ENCODE measurements around the gene KCNIP1. TPM values are rescaled to one million over a fixed set of nuclear protein-coding genes. Genes with fewer than 3 reads are reported as not detected.

The KCNIP1 gene
- polyA plus RNA-seq, 3 donors = not detected

DNA sequence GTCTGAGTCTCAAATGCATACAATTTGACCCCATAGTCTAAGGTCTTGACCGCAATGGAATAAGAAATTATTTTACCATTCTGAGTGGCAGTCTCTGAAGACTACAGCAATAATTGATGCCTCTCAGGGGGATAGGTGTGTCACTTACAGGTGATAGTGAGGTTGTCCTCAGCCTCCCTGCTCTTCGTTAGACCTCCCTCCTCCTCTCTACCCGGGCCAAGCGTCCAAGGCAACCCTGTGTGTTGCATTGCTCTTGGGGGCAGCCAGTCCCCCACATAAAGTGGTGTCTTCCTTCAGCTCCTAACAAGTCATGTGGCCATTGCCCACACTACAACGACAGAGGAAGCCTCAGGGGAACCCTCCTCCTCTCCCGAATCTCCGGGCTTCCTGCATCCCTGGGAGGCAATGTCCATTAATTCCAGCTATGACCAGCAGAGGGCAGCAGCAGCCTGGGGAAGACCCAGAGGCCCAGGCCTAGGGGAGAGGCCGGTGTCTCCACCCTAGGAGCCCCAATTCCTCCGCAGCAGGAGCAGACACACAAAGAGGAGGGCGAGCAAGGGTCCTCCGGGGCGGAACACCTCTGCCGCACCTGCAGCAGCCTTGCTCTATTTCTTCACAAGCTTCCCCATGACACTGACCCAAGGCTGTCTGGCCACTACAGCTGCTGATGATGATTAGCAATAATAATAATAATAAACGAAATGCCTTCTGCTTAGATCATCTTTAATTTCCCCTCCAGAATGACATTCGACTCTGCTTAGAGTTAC lies 134.8 kb downstream of the KCNIP1 start:
- no peaks in the 10 kb centered on the region for H3K9me3 ChIP-seq (replicated peaks in 1 of 2; ENCODE audit: control insufficient read depth in 1 of 2, insufficient read depth in 1 of 2, low read length in 2 of 2)
- H3K27me3 Mint-ChIP-seq (ENCODE audit: low read depth in 3 of 3) = peaks cover 9 to 18% (median 11%) of the 10 kb centered on the region in 3 donors
- WGBS (ENCODE audit: insufficient coverage) = 33% methylated on average over 10 of the region's 15 CpGs
- H4K20me1 ChIP-seq (ENCODE audit: insufficient read depth, low read length) = no peaks in the 10 kb centered on the region
- H3K27me3 ChIP-seq (ENCODE audit: control insufficient read depth in 2 of 2, insufficient read depth in 2 of 2, low read length in 2 of 2) = no peaks in the 10 kb centered on the region
- no peak overlapping the region for H3K27ac ChIP-seq (ENCODE audit: low read depth in 1 of 2, low read length in 2 of 2)
- H2AFZ ChIP-seq (ENCODE audit: insufficient read depth, low read depth, low read length, poor library complexity, severe bottlenecking) = no peak overlapping the region
- H3K27ac Mint-ChIP-seq = no peak overlapping the region
- no peaks in the 10 kb centered on the region for H3K36me3 ChIP-seq (replicated peaks in 1 of 2; ENCODE audit: control insufficient read depth in 1 of 2, insufficient read depth in 2 of 2, low read length in 2 of 2)
- peak; percentile 27 to 46 (median 35) for DNase-seq
- no peaks in the 10 kb centered on the region for H3K79me2 ChIP-seq (ENCODE audit: insufficient read depth, low read length)
- peak overlapping the region in 1 of 2 donors; percentile 14 for H3K4me3 Mint-ChIP-seq
- H3K36me3 Mint-ChIP-seq = no peaks in the 10 kb centered on the region
- TF ChIP-seq, protein P1, sequence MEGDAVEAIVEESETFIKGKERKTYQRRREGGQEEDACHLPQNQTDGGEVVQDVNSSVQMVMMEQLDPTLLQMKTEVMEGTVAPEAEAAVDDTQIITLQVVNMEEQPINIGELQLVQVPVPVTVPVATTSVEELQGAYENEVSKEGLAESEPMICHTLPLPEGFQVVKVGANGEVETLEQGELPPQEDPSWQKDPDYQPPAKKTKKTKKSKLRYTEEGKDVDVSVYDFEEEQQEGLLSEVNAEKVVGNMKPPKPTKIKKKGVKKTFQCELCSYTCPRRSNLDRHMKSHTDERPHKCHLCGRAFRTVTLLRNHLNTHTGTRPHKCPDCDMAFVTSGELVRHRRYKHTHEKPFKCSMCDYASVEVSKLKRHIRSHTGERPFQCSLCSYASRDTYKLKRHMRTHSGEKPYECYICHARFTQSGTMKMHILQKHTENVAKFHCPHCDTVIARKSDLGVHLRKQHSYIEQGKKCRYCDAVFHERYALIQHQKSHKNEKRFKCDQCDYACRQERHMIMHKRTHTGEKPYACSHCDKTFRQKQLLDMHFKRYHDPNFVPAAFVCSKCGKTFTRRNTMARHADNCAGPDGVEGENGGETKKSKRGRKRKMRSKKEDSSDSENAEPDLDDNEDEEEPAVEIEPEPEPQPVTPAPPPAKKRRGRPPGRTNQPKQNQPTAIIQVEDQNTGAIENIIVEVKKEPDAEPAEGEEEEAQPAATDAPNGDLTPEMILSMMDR (IDR thresholded peaks at IDR 0.05) = peak; percentile 95
- no peak overlapping the region for H3K9ac ChIP-seq (ENCODE audit: insufficient read depth, low read length, poor library complexity, severe bottlenecking)
- no peak overlapping the region for H3K4me3 ChIP-seq (replicated peaks in 1 of 3; ENCODE audit: low read depth in 2 of 3, low read length in 3 of 3)
- H3K4me1 Mint-ChIP-seq = peaks cover 7% of the 10 kb centered on the region
- peaks cover 4 to 5% of the 10 kb centered on the region in 2 donors for H3K4me1 ChIP-seq (ENCODE audit: control insufficient read depth in 1 of 2, insufficient read depth in 2 of 2, low read length in 2 of 2)
- no peak overlapping the region for H3K4me2 ChIP-seq (replicated peaks; ENCODE audit: extremely low read depth, low read length, poor library complexity, severe bottlenecking)
- intact Hi-C loops (cut with micrococcal nuclease) = loop anchor here (5.0 to 10.0 kb wide), 2 partner anchors 414 to 704 kb away; no protein-coding TSS in a partner anchor
- no peaks in the 10 kb centered on the region for H3K9me3 Mint-ChIP-seq

DNA sequence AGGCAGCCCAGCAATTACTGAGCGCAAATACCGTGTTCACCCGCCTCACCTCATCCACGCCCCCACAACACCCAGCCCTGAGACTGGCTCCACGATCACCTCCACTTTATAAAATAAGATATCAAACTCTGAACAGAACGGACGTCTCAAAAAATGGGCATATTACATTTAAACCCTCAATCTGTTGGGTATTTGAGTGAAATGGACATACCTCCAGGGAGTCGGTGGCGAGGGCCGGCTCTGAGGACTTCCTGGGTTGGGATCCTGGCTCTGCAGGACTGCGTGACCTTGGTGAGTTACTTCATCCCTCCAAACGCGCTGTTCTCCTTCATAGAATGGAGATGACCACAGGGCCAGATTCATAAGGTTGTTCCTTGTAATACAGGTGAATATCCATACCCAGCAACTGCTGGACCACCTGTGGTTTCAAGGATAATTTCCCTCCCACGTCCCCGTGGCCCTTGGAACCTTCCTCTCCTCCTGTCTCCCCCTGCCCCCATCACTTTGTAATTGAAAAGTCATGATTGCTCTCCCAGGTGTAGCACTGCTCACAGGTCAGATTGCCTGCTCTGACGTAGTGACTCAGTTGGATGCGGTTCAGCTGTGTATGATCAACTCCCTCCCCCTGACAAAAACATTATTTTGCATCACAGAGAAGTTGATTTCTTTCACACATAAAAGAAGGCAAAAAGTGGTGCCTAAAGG lies 135.6 kb downstream of the KCNIP1 start:
- Histone ChIP-seq H3K4me1 (ENCODE audit: control insufficient read depth in 1 of 2, insufficient read depth in 2 of 2, low read length in 2 of 2) (no peaks in the 10 kb centered on the region), H4K20me1 (ENCODE audit: insufficient read depth, low read length) (no peaks in the 10 kb centered on the region), H3K4me3 (replicated peaks in 1 of 3; ENCODE audit: low read depth in 2 of 3, low read length in 3 of 3) (no peak overlapping the region), H3K36me3 (replicated peaks in 1 of 2; ENCODE audit: control insufficient read depth in 1 of 2, insufficient read depth in 2 of 2, low read length in 2 of 2) (no peaks in the 10 kb centered on the region), H3K79me2 (ENCODE audit: insufficient read depth, low read length) (no peaks in the 10 kb centered on the region), H3K4me2 (replicated peaks; ENCODE audit: extremely low read depth, low read length, poor library complexity, severe bottlenecking) (no peak overlapping the region), H3K27ac (ENCODE audit: low read depth in 1 of 2, low read length in 2 of 2) (no peak overlapping the region), H2AFZ (ENCODE audit: insufficient read depth, low read depth, low read length, poor library complexity, severe bottlenecking) (no peak overlapping the region), H3K27me3 (ENCODE audit: control insufficient read depth in 2 of 2, insufficient read depth in 2 of 2, low read length in 2 of 2) (no peaks in the 10 kb centered on the region), H3K9ac (ENCODE audit: insufficient read depth, low read length, poor library complexity, severe bottlenecking) (no peak overlapping the region), H3K9me3 (replicated peaks in 1 of 2; ENCODE audit: control insufficient read depth in 1 of 2, insufficient read depth in 1 of 2, low read length in 2 of 2) (no peaks in the 10 kb centered on the region)
- no peak overlapping the region for H3K4me3 Mint-ChIP-seq
- H3K27ac Mint-ChIP-seq = no peak overlapping the region
- H3K27me3 Mint-ChIP-seq (ENCODE audit: low read depth in 3 of 3) = peaks cover 10 to 18% (median 11%) of the 10 kb centered on the region in 3 donors
- H3K9me3 Mint-ChIP-seq = no peaks in the 10 kb centered on the region
- intact Hi-C loops (cut with micrococcal nuclease) = loop anchor here (5.0 to 10.0 kb wide), 2 partner anchors 415 to 703 kb away; no protein-coding TSS in a partner anchor
- WGBS (ENCODE audit: insufficient coverage) = 90% methylated on average over 8 of the region's 17 CpGs
- H3K4me1 Mint-ChIP-seq = peaks cover 3% of the 10 kb centered on the region
- no peak for DNase-seq
- TF ChIP-seq, protein P1 (IDR thresholded peaks at IDR 0.05) = no peak
- H3K36me3 Mint-ChIP-seq = no peaks in the 10 kb centered on the region
